Liver (tissue), 9 donors: ENCODE data around the gene MAP3K5. TPM values are rescaled to one million over a fixed set of nuclear protein-coding genes. Genes with fewer than 3 reads are reported as not detected.

Experiments
- DNase-seq: peaks from one replicate; pipeline ENCODE4 v3.0.0-alpha.2; 2017; ENCODE audit warnings: low spot score
- H3K27ac ChIP-seq, 2 donors: one replicate each; pipeline ENCODE4 v1.7.0; 2013; ENCODE audit warnings: inconsistent platforms in 2 of 2, low read length in 2 of 2, control low read depth in 1 of 2, low read depth in 1 of 2, mild to moderate bottlenecking in 1 of 2
- H3K27me3 ChIP-seq, 4 donors: one replicate each; pipeline versions ENCODE4 v1.6.1 to v1.7.0; 2013; ENCODE audit warnings: low read length in 3 of 4, inconsistent platforms in 1 of 4, mild to moderate bottlenecking in 1 of 4, moderate library complexity in 1 of 4; ENCODE audit not compliant: control insufficient read depth in 4 of 4, insufficient read depth in 4 of 4
- H3K36me3 ChIP-seq, 4 donors: one replicate each; pipeline versions ENCODE4 v1.6.1 to v1.7.0; 2013; ENCODE audit warnings: low read length in 3 of 4, mild to moderate bottlenecking in 3 of 4, low read depth in 1 of 4, moderate library complexity in 1 of 4; ENCODE audit not compliant: control insufficient read depth in 4 of 4, insufficient read depth in 3 of 4
- H3K4me1 ChIP-seq, 4 donors: one replicate each; pipeline versions ENCODE4 v1.6.1 to v1.7.0; 2013; ENCODE audit warnings: low read length in 3 of 4, mild to moderate bottlenecking in 3 of 4, moderate library complexity in 1 of 4; ENCODE audit not compliant: control insufficient read depth in 4 of 4, insufficient read depth in 4 of 4
- H3K4me3 ChIP-seq, 3 donors: one replicate each; pipeline versions ENCODE4 v1.6.1 to v1.7.0; 2013; ENCODE audit warnings: low read length in 3 of 3, control low read depth in 1 of 3, low read depth in 1 of 3, mild to moderate bottlenecking in 1 of 3
- H3K9ac ChIP-seq, 2 donors: one replicate each; pipeline ENCODE4 v1.7.0; 2013; ENCODE audit warnings: low read length in 2 of 2, mild to moderate bottlenecking in 2 of 2, moderate library complexity in 2 of 2, control low read depth in 1 of 2, low read depth in 1 of 2
- H3K9me3 ChIP-seq, 4 donors: one replicate each; pipeline versions ENCODE4 v1.6.1 to v1.7.0; 2013; ENCODE audit warnings: low read length in 3 of 4; ENCODE audit not compliant: control insufficient read depth in 4 of 4
- CTCF ChIP-seq: fragments of 150-350 bp; IDR thresholded peaks from 2 replicates; pipeline ENCODE4 v1.5.1; 2017; ENCODE audit warnings: improper control_type of control experiment, low read depth, low read length; ENCODE audit not compliant: missing input control
- EGR1 ChIP-seq, 2 donors: IDR thresholded peaks; 2 replicates each; pipeline ENCODE4 v1.6.1; 2016 to 2018; ENCODE audit warnings: antibody characterized with exemption in 2 of 2, low read depth in 2 of 2
- FOXA1 ChIP-seq: IDR thresholded peaks from 2 replicates; pipeline ENCODE4 v1.6.1; 2016; ENCODE audit warnings: antibody characterized with exemption
- FOXA2 ChIP-seq: IDR thresholded peaks from 2 replicates; pipeline ENCODE4 v1.6.1; 2016; ENCODE audit warnings: antibody characterized with exemption
- GABPA ChIP-seq, 2 donors: IDR thresholded peaks in 1 of 2; conservative IDR thresholded peaks in 1 of 2; 2 replicates each; pipeline ENCODE4 v1.6.1; 2016; ENCODE audit warnings: antibody characterized with exemption in 2 of 2, mild to moderate bottlenecking in 1 of 2, moderate library complexity in 1 of 2
- HNF4A ChIP-seq, 2 donors: conservative IDR thresholded peaks; 2 replicates each; pipeline ENCODE4 v1.6.1; 2016; ENCODE audit warnings: antibody characterized with exemption in 2 of 2, mild to moderate bottlenecking in 2 of 2
- HNF4G ChIP-seq: IDR thresholded peaks from 2 replicates; pipeline ENCODE4 v1.6.1; 2016; ENCODE audit warnings: antibody characterized with exemption
- JUND ChIP-seq, 2 donors: IDR thresholded peaks; 2 replicates each; pipeline ENCODE4 v1.6.1; 2016; ENCODE audit warnings: antibody characterized with exemption in 2 of 2
- MAX ChIP-seq: IDR thresholded peaks from 2 replicates; pipeline ENCODE4 v1.6.1; 2016; ENCODE audit warnings: antibody characterized with exemption
- NR2F2 ChIP-seq: IDR thresholded peaks from 2 replicates; pipeline ENCODE4 v1.6.1; 2016; ENCODE audit warnings: antibody characterized with exemption
- RAD21 ChIP-seq, 2 donors: IDR thresholded peaks; 2 replicates each; pipeline ENCODE4 v1.6.1; 2016; ENCODE audit warnings: antibody characterized with exemption in 2 of 2, mild to moderate bottlenecking in 2 of 2
- REST ChIP-seq: IDR thresholded peaks from 2 replicates; pipeline ENCODE4 v1.6.1; 2016; ENCODE audit warnings: antibody characterized with exemption, mild to moderate bottlenecking
- RXRA ChIP-seq, 2 donors: IDR thresholded peaks; 2 replicates each; pipeline ENCODE4 v1.6.1; 2017 to 2018; ENCODE audit warnings: antibody characterized with exemption in 2 of 2, mild to moderate bottlenecking in 1 of 2
- TAF1 ChIP-seq: conservative IDR thresholded peaks from 2 replicates; pipeline ENCODE4 v1.6.1; 2016; ENCODE audit warnings: antibody characterized with exemption, mild to moderate bottlenecking
- ZBTB33 ChIP-seq: IDR thresholded peaks from 2 replicates; pipeline ENCODE4 v1.6.1; 2016; ENCODE audit warnings: antibody characterized with exemption
- WGBS: extraction: QIAGEN DNeasy Blood & Tissue Kit; methylation state at CpG from one replicate; pipeline ENCODE4 v1.1.7; 2013; 5-methylcytosine and 5-hydroxymethylcytosine counted together
- polyA plus RNA-seq, 2 donors: library from polyadenylated mRNA; stranded (reverse) in 1 of 2; unstranded in 1 of 2; fragments of 200-250 nt in 1 of 2; fragments of >200 nt in 1 of 2; fragmentation: Nextera tagmentation in 1 of 2; extraction: Ambion mirVana in 1 of 2; gene quantifications; one replicate each; pipeline versions ENCODE4 v1.2.1 to v1.2.3, GENCODE V29; 2013 to 2015
- total RNA-seq, 2 donors: library from RNA; depleted of rRNA; stranded (reverse); fragments of >200 nt; gene quantifications; one replicate each; pipeline ENCODE4 v1.2.3, GENCODE V29; 2014
- donor health status: healthy.
- donor health status: healthy.
- donor health status: healthy.
- donor health status: healthy.
- donor health status: healthy.

Gene MAP3K5
- total and polyA plus RNA-seq, 4 donors, result 2.9 to 18.0 (median 5.5) TPM

- Histone ChIP-seq H3K27ac (no peak overlapping the region), H3K9me3 (no peaks in the 10 kb centered on the region), H3K27me3 (no peaks in the 10 kb centered on the region), H3K4me3 (no peak overlapping the region), H3K36me3 (peaks cover 0 to 3% (median 0%) of the 10 kb centered on the region in 4 donors), H3K9ac (no peak overlapping the region), H3K4me1 (no peaks in the 10 kb centered on the region)
- TF ChIP-seq JUND (IDR thresholded peaks at IDR 0.05) (no peak), EGR1 (IDR thresholded peaks at IDR 0.05; ENCODE audit: low read depth in 2 of 2) (no peak), HNF4G (no peak), TAF1 (no peak), FOXA2 (no peak)
- DNase-seq, result no peak
- WGBS, result 93% methylated on average over 4 of the region's 4 CpGs
These were observed 108.9 kb downstream of the MAP3K5 start for GRCh38 chr6:136683209-136683941.

- Histone ChIP-seq H3K27ac (no peak overlapping the region), H3K36me3 (peaks cover 0 to 3% (median 0%) of the 10 kb centered on the region in 4 donors), H3K27me3 (no peaks in the 10 kb centered on the region), H3K4me1 (no peaks in the 10 kb centered on the region), H3K9me3 (no peaks in the 10 kb centered on the region), H3K9ac (no peak overlapping the region), H3K4me3 (no peak overlapping the region)
- 94% methylated on average over 3 of the region's 3 CpGs for WGBS
- no peak for DNase-seq
- no peak for TF ChIP-seq JUND (IDR thresholded peaks at IDR 0.05)
- TF ChIP-seq EGR1 (IDR thresholded peaks at IDR 0.05; ENCODE audit: low read depth in 2 of 2), result no peak
- TF ChIP-seq GABPA (IDR thresholded peaks at IDR 0.05 in 1 of 2, conservative IDR thresholded peaks at IDR 0.05 in 1 of 2), result no peak
- TF ChIP-seq REST, result no peak
- no peak for TF ChIP-seq FOXA2
- no peak for TF ChIP-seq MAX
- no peak for TF ChIP-seq TAF1
These were observed 110.0 kb downstream of the MAP3K5 start for GRCh38 chr6:136682292-136682691.

- Histone ChIP-seq H3K27me3 (no peaks in the 10 kb centered on the region), H3K36me3 (no peaks in the 10 kb centered on the region), H3K9ac (no peak overlapping the region), H3K27ac (no peak overlapping the region), H3K9me3 (no peaks in the 10 kb centered on the region), H3K4me1 (no peaks in the 10 kb centered on the region), H3K4me3 (no peak overlapping the region)
- DNase-seq, result no peak
- TF ChIP-seq RXRA (IDR thresholded peaks at IDR 0.05) (no peak), REST (no peak), HNF4A (conservative IDR thresholded peaks at IDR 0.05) (no peak), MAX (no peak), TAF1 (no peak), ZBTB33 (no peak), FOXA2 (no peak), NR2F2 (no peak), CTCF (no peak), GABPA (IDR thresholded peaks at IDR 0.05 in 1 of 2, conservative IDR thresholded peaks at IDR 0.05 in 1 of 2) (no peak), RAD21 (IDR thresholded peaks at IDR 0.05) (no peak), FOXA1 (no peak)
These were observed 114.5 kb downstream of the MAP3K5 start for GRCh38 chr6:136677822-136678221.
